ENCODE measurements around the gene KCNB1. TPM values are rescaled to one million over a fixed set of nuclear protein-coding genes. Genes with fewer than 3 reads are reported as not detected.
"Not testable (repeated sequence)": the region's sequence is repeated elsewhere in the genome, so short reads cannot be mapped to it uniquely, and the experiment has no call there.

The KCNB1 gene
- total RNA-seq, 1 donor from 2014 or later: 1.1 TPM

DNA sequence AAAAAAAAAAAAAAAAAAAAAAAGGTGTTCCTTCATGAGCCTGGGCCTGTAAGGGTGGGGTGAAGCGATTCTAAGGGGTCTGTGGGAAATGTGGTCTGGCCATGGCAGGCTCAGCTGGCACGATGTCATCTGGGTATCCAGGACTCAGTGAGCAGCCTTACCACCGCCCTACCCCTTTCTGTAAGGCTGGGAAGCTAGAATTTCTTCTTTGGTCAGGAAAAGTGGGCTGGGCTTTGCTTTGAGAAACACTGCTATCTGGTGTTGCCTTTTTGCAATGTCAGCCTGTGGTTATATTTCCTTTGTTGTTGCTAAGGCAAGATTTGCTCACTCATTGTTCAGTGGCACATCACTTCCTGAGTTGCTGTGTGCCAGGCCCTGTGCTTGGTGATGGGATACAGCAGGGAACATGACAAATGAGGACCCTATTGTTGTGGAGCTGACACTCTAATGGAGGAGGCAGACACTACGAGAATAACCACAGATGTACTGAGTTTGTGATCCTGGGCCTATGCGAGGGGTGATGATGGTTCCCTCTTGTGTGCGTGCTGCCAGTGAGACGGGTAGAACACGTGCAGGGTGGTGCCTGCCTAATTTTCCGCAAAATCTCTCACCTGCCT is 158.7 kb downstream of the KCNB1 start:
- intact Hi-C loops (cut with DNase I): no loop called here
- DNase-seq: no peak
- ATAC-seq (ENCODE audit: poor library complexity): peak; percentile 36

- intact Hi-C loops (cut with DNase I): no loop called here
- DNase-seq (no peak), ATAC-seq (ENCODE audit: poor library complexity) (no peak)
Observed at GRCh38 chr20:49320460-49320859, 162.0 kb downstream of the KCNB1 start.

- intact Hi-C loops (cut with DNase I): no loop called here
- no peak for DNase-seq
- no peak for ATAC-seq (ENCODE audit: poor library complexity)
Observed at GRCh38 chr20:49319208-49319809, 163.2 kb downstream of the KCNB1 start.

GRCh38 chr20:49318430-49319207 is 163.8 kb downstream of the KCNB1 start:
- DNase-seq: no peak
- ATAC-seq (ENCODE audit: poor library complexity): no peak
- intact Hi-C loops (cut with DNase I): no loop called here

GRCh38 chr20:49318091-49318429 is 164.4 kb downstream of the KCNB1 start:
- ATAC-seq (ENCODE audit: poor library complexity): no peak
- DNase-seq: no peak
- intact Hi-C loops (cut with DNase I): no loop called here

DNA sequence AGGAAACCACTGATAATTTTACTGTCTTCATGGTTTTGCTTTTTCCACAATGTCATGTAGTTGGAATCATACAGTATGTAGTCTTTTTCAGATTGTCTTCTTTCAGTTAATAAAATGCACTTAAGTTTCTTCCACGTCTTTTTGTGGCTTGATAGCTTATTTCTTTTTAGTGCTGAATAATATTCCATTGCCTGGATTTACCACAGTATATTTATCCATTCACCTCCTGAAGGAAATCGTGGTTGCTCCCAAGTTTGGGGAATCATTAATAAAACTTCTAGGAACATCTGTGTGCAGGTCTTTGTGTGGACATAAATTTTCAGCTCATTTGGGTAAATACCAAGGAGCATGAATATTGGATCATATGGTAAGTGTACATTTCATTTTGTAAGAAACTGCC is 165.8 kb downstream of the KCNB1 start:
- ATAC-seq (ENCODE audit: poor library complexity): no peak
- intact Hi-C loops (cut with DNase I): no loop called here
- DNase-seq: no peak

- ATAC-seq (ENCODE audit: poor library complexity) (no peak), DNase-seq (no peak)
- intact Hi-C loops (cut with DNase I): no loop called here
Observed at GRCh38 chr20:49315580-49315979, 166.9 kb downstream of the KCNB1 start.

DNA sequence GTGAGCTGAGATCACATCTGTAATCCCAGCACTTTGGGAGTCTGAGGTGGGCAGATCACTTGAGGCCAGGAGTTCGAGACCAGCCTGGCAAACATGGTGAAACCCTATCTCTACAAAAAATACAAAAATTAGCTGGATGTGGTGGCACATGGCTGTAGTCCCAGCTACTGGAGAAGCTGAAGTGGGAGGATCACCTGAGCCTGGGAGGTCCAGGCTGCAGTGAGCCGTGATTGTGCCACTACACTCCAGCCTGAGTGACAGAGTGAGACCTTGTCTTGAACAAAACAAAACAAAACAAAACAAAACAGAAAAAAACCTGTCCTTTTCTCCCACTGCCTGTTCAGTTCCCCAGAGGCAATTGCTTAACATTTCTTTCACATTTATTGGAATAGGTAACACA is 168.4 kb downstream of the KCNB1 start:
- DNase-seq; ATAC-seq (ENCODE audit: poor library complexity); intact Hi-C loops (cut with DNase I): not testable (repeated sequence)

Other genes with a start within 250 kb of the KCNB1 start
- 19.8 TPM for gene ZNFX1, start 204.6 kb downstream of the KCNB1 start, total RNA-seq
- 26.9 TPM for gene PTGIS, start 85.5 kb upstream of the KCNB1 start, total RNA-seq
- gene B4GALT5, start 231.2 kb upstream of the KCNB1 start, total RNA-seq: 39.6 TPM

Data from Right ventricle myocardium superior (tissue), 1 donor.